Germinal center (tissue), 1 donor: ENCODE data around the gene PODN.

Experiments
- DNase-seq: peaks from one replicate; pipeline ENCODE4 v3.0.0; 2012; ENCODE audit warnings: mixed read lengths, low spot score

The PODN gene

DNA sequence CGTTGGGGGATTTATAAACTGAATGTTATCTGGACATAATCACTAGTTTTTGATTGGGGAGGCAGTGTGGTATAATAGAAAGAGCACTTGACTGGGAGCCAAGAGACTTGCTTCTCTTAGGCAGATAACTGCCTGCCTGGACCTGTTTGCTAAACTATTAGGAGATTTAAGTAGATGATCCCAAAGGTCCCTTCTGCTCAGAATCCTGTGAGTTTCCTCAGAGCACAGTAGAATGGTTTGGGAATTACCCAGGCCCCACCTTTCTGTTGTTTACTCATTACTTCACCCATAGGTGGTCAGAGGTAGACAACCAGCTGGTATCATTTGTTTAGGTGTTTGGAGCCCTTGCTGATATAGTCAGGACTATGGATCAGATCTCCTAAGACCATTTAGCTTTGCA is 10.3 kb upstream of the PODN start:
- no peak for DNase-seq

DNA sequence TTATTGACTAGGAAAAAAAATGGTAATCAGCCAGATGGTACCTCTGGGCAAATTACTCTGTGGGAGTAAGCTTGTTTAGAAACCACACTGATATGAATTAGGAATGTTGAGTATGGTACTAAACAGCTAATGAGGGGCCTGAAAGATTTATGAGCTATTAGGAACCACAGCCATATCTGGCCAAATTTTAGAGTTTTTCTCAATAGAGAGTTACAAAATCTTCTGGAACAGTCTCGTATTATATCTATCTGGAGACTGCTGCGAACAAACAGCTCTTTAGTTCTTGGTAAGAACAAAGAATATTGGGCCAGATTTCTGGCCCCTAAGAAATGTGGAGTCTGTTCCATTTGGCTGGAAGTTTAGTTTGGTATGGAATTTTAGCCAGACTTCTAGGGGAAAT is 4.9 kb upstream of the PODN start:
- no peak for DNase-seq

DNA sequence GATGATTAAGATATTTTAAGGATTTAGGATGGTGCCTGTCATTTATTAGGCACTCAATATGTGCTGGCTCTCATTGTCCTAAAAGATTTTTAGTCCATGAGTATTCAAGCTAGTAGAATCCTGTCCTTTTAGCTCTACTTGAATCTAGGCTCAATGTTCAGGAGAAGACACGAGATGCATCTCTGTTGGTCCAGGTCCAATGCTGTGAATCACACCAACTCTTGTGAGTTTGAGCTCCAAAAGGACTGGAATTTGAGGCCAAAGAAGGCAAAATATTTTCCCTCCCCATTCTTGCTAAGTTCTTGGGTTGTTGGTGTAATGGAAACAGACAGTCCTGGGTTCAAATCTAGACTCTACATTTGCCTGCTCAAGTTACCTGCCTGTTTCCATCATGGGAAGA is 1.4 kb upstream of the PODN start:
- no peak for DNase-seq

DNA sequence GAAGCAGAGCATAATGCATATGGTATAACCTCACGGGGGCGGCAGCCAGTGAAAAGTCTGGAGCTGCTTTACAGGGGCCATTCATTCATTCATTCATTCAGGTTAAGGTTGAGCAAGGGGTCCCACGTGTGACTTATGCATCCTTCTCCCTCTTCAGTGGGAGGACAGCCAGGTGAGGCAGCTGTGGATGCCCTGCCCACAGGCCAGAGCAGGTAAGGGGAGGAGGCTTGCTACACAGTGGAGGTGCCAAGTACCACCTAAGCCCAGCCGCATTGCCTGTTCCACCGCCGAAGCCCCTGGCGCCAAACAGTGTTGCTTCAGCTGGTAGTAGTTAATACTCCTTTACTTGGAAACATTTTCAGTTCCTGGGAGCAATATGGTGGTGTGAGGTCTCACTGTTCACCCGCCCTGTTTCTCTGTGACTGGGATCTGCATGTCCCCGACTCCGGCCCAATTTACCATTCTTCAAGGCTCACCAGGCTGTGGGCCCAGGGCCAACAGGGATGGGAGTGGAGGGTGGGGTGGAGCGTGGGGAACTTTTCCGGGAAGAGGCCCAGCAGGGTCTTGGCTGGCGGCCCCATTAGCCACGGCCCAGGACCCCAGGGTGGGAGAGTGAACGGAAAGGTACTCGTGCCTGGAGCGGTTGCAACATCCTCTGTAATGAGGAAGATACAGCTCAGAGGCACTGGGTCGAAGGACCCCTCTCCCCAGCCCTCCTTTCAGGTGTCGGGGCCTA is 722 bp upstream of the PODN start:
- DNase-seq = no peak

DNA sequence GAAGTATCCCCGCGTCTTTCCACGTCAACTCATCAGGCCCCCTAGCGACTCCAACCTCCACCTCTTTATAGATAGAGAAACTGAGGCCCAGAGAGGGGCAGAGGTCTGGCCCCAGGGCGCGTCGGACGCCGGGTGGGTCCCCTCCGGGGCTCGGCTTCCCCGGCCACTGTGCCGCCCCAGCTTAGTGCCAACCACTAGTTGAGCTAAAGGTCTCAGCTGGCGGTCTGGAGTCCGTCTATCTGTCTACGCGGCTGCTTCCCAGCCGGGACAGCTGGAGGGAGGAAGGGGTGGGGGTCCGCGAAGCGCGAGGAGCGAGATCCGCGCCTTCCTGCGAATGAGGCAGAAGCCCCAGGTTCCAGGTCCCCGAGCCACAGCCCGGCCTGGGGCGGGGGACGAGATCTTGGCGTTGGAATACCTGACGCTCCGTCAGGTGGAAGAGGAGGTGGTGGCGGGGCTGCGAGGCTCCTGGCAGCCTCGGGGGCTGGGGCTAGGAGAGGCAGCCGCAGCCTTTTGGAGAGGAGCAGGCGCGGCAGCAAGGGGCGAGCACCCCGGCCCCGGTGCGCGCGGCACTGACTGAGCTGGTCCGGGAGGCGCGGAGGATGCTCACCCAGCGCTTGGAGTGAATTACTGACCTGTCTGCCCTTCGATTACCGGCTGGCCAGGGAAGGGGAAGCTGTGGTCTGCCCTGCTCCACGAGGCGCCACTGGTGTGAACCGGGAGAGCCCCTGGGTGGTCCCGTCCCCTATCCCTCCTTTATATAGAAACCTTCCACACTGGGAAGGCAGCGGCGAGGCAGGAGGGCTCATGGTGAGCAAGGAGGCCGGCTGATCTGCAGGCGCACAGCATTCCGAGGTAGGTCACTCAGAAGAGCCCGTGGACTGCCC is 937 bp downstream of the PODN start:
- no peak for DNase-seq

DNA sequence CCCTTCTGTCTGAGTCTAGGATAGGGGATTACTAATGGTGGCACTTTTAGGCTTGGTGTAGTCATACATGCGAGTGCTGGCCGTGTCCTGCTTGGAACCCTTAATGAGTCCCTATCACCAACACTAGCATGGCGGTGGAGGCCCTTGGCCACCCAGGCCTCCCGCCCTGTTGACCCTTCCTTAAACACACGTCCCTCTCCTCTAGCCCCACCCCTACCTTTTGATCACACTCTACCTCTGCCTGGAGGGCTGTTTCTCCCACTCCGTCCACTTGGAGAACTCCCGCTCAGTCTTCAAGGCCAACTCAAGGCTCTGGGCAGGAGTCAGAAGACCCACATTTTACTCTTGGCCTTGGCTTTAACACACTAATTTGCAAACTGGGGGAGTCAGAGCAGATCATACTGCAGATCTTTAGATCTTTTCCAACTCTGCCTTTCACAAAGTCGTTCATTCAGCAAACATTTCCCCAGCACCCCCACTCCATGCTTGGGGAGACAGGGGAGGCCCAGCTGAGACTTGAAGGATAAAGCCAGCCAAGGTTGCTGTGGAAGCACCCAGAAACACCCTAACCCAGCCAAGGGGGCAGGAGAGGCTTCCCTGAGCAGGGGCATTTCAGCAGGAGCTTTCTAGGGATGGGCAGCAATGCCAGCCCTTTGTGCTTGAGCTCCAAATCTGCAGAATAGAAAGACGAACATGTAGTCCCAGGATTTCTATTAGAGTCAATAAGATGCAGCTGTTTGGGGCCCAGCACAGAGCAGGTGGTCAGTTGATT is 1.9 kb downstream of the PODN start:
- no peak for DNase-seq

DNA sequence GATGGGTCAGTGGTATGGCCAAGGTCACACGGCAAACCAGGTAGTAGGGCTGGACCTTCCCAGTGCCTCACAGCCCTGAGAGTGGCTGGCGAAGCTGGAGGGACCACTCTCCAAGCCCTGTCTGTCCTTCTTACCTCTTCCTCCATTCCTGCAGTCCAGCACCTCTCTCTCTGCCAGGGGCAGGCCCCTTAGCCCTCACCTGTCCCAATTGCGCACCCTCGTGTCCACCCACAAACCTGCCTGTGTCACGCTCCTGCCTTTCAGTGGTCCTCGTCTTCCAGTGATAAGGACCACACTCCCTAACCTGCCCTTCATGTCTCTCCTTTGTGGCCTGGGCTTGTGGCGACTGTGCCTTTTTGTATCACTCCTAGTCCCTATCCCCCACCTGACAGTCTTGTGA is 3.4 kb downstream of the PODN start:
- DNase-seq = no peak

DNA sequence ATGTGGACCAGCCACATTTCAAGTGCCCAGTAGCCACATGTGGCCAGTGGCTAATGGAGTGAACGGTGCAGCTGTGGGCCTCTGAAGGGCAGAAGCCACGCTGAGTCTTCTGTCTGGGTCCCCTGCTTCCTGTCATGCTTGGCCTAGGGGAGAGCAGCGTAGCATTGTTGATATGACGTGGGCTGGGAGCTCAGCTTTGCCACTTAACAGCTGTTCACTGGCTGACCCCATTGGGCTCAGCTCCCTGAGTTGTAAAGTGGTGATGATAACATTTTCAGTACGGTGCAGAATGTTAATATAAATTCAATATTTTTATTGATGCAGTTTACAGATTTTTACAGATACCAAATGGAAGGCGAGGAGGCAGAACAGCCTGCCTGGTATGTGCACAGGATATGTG is 4.5 kb downstream of the PODN start:
- DNase-seq = no peak

DNA sequence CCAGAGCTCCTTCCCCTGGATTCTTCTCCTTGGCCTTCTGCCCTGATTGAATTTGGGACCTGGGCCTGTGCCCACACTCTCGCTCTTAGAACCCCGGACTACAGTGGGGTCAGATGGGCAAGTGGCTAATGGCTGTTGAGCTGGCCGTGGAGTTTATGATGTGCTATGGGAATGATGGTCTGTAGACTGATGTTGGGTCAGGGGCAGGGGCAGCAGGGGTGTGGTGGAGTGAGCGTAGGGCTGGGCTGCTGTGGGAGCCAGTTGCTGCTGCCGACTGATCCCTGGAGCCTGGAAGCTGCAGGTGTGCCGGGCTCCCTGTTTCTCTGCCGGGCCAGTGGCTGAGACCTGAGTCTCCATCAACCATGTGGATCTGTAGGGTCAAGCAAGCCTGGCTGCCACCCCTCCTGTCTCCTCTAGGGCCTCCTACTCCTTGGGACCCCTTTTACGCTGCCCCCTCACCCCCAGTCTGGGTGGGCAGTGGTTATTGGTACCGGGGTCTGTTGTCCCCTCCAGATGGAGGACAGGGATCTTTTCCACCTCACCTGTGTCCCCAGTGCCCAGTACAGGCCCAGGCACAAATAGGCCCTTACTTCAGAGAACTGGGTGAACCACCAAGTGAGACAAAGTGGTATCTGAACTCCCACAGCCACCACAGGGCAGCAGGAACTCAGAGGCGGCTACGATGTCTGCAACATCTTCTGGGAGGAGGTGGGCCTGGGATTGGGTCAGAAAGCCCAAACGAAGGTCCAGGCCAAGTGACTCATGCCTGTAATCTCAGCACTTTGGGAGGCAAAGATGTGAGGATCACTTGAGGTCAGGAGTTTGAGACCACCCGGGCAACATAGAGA is 5.1 kb downstream of the PODN start:
- DNase-seq = no peak

DNA sequence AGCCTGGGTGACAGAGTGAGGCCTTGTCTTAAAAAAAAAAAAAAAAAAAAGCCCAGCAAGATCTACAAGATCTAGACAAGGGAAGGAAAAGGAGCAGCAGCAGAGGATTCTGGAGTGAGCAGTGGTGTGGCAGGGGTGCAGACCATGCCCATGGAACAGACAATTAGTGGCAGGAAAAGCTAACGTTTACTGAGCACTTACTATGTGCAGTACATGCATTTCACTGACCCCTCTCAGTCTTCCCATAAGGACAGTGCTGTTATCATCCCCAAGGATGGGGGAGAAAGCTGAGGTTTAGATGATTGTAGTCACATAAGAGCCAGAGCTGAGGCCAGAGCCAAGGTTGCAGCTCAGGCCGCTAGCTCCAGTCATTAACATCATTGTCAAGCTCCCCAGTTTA is 5.9 kb downstream of the PODN start:
- no peak for DNase-seq

DNA sequence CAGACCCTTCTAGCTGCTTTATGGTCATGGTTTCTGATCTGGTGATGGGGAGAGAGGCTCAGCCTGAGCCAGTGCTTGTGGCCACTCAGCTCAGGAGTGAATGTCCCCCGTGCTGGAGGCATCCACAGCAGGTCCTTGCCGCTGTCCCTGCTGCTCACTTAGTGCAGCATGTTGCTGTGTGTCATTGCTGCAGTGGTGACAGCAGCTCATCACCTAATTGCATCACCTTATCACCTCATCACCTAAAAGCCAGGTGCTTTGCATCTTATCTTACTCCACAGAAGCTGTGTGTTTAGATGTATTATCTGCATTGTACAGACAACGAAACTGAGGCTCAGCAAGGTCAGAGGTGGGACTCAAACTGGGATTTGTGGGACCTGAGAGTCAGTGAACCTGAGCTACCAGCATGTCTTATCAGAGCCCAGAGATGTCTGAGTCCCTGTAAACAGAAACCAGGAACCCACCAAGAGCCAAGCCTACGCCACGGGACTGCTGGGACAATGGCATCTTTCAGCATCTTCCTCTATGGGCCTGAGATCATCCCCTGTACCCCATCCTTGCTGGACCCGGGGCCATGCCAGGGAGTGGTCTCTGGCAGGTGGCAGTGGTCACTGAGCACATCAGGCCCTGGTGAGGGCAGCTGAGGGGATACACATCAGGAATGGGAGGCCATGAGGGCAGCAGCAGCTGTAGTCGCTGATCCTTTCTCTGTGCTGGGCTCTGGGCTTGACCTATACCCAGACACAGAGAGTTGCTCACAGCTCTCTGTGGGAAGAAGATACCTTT is 6.5 kb downstream of the PODN start:
- no peak for DNase-seq

DNA sequence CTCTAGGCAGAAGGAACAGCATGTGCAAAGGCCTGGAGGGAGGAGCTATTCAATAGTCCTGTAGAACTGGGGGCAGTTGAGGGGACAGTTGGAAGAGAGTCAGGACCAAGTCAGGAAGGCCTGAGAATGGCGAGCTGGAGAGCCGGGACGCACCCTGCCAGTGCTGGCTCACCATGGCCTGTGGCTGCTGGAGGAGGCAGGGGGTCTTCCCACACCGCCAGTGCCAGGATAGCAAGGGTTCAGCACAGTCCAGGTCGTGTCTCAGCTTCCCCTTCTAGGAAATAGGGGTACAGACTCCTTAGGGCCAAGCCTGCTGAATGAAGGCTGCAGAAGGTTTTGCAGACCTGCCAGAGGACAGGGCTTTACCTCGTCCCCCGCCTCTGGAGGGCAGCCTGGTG is 7.3 kb downstream of the PODN start:
- DNase-seq = no peak

DNA sequence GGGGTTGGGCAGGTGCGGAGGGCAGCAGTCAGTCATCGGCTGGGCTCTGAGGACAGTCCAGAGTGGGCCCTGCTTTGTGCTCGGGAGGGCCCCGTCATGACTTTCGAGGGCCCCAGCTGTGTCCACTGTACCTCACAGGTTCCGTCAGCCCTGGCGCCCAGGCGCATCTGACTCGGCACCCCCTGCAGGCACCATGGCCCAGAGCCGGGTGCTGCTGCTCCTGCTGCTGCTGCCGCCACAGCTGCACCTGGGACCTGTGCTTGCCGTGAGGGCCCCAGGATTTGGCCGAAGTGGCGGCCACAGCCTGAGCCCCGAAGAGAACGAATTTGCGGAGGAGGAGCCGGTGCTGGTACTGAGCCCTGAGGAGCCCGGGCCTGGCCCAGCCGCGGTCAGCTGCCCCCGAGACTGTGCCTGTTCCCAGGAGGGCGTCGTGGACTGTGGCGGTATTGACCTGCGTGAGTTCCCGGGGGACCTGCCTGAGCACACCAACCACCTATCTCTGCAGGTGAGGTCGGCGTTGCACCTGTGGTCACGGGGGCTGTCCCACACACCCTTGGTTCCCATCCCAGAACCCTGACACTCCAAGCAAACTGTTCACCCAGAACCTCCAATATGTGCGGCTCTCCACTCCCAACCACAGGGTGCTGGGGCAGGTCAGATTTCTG is 7.8 kb downstream of the PODN start:
- no peak for DNase-seq

DNA sequence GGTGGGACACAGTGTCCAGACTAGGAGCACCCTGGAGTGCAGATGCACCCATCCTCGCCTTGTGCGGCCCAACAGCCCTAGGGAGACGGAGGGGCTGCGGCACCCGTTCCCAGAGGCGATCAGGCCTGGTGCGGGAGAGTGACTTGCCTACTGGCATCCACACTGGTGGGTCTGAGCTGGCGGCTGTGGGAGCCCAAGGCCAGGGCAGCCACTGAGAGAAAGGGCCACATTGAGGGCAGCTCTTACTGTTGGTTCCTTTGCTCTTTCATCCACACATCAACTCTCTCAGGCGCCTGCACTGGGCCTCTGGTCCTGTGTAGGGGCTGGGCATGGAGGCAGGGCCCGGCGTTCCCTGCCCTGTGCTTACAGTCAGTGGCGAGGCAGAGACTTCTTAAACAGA is 8.6 kb downstream of the PODN start:
- DNase-seq = no peak

DNA sequence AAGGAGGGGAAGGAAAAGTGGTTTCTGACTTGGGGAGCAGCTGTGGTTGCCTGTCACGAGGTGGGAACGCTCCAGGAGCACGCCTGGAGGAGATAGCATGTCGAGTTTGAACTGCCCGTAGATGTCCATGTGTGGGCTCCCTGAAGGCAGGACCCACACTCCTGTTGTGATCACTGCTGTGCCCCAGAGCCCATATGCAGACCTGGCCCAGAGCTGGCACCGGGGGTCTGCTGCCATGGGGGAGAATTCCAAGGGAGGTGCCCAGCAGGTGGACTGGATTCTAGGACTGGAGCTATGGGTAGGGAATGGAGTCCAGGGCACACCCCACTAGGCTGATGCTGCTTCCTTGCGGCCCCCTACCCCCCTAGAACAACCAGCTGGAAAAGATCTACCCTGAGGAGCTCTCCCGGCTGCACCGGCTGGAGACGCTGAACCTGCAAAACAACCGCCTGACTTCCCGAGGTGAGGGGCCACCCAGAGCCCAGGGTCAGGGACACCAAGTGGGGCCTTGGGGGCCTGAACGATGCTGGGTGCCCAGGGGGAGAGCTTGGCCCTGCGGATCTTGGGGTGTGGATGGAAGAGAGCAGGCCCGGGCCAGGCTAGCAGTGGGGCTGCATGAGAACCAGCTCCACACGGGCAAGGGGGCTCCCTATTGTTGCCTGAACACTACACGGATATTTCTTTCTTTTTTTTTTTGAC is 9.3 kb downstream of the PODN start:
- DNase-seq = no peak

DNA sequence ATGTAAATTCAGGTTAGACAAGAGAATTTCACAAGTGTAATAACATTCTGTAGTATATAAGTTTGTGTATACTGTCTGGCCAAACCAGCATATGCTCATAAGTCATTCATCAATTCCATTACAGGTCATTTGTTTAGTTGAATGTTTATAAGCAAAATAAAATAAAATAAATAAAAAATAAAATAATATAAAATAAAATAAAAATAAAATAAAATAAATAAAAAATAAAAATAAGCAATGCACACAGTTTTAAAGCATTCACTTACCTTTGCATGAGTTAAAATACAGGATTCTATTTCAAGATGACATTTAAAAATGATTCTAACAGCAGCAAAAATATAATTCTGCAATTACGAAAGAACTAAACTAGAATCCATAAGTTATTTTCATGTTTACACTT is 9.9 kb downstream of the PODN start:
- no peak for DNase-seq

DNA sequence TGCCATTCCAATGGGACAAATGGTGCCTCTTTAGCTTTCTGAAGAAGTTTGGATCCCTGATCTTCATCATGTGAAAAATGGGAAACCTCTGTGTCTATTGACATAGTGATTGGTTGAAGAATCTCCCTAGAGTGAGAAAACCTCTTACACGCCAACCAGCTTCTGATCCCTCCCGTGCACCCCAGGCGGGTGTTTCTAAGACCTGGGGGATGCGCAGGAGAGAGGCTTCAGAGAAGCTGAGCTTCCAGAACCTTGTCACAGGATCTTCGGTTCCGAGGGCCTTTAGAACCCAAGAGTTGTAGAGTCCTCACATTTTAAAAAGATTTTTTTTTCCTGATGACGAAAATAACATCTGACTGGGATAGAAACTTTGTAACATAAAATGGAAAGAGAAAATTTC is 11.3 kb downstream of the PODN start:
- no peak for DNase-seq

DNA sequence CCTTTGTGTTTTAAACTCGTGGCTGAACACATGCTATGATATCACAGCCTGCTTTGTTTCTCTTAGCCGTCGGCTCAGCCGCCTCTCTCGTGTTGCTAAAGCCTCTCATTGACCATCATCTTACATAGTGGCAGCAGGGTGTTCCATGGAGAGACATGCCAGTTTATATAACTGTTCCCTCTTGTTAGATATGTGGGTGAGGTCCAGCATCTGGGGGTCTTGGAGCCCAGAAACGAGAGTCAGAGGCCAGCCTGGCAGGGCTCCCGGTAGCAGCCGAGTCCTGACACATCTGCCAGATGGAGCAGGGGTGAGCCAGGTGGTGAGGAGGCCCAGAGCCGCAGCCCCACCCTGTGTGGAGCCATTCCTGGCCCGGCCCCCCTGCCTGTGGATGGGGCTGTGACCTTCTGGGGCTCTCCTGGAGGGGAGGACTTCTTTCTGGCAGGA is 11.9 kb downstream of the PODN start:
- DNase-seq = no peak

DNA sequence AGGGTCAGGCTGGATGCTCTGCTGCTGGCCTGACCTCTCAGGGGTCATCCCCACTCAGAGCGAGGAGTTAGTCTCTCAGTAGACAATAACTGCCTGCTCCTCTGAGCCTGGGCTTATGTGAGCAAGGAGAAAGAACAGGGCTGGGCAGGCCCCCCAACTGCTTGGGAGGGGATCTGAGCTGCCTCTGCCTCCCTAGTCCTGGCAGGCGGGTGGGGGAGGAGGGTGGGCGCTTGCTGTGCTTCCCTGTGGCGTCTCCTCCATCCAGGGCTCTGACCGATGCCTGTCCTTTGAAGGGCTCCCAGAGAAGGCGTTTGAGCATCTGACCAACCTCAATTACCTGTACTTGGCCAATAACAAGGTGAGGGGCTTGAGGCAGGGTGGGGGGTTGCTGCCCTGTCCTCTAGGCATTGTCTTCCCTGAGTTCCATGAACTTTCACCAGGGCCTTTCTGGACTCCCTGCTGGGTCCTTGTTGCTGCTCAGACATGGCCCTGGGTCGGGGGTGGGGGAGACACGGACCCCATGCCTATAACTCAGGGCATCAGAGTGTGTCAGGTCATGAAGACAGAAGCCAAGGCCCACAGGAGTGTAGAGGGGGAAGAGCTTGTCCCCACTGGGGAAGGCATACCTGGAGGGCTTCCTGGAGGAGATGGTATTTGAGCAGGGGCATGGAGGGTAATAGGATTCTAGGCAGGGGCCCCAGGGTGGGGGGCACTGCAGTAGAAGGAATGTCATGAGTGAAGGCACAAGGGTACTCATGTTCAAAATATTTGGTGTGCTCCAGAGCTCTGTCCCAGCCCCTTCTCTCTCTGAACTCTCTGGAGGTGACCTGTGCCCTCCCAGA is 12.5 kb downstream of the PODN start:
- no peak for DNase-seq
